Liver (tissue), 9 donors: ENCODE data around the gene ATG5. TPM values are rescaled to one million over a fixed set of nuclear protein-coding genes. Genes with fewer than 3 reads are reported as not detected.

Experiments used
- DNase-seq: peaks from one replicate; pipeline ENCODE4 v3.0.0-alpha.2; 2017; ENCODE audit warnings: low spot score
- H3K27ac ChIP-seq, 2 donors: one replicate each; pipeline ENCODE4 v1.7.0; 2013; ENCODE audit warnings: inconsistent platforms in 2 of 2, low read length in 2 of 2, control low read depth in 1 of 2, low read depth in 1 of 2, mild to moderate bottlenecking in 1 of 2
- H3K27me3 ChIP-seq, 4 donors: one replicate each; pipeline versions ENCODE4 v1.6.1 to v1.7.0; 2013; ENCODE audit warnings: low read length in 3 of 4, inconsistent platforms in 1 of 4, mild to moderate bottlenecking in 1 of 4, moderate library complexity in 1 of 4; ENCODE audit not compliant: control insufficient read depth in 4 of 4, insufficient read depth in 4 of 4
- H3K36me3 ChIP-seq, 4 donors: one replicate each; pipeline versions ENCODE4 v1.6.1 to v1.7.0; 2013; ENCODE audit warnings: low read length in 3 of 4, mild to moderate bottlenecking in 3 of 4, low read depth in 1 of 4, moderate library complexity in 1 of 4; ENCODE audit not compliant: control insufficient read depth in 4 of 4, insufficient read depth in 3 of 4
- H3K4me1 ChIP-seq, 4 donors: one replicate each; pipeline versions ENCODE4 v1.6.1 to v1.7.0; 2013; ENCODE audit warnings: low read length in 3 of 4, mild to moderate bottlenecking in 3 of 4, moderate library complexity in 1 of 4; ENCODE audit not compliant: control insufficient read depth in 4 of 4, insufficient read depth in 4 of 4
- H3K4me3 ChIP-seq, 3 donors: one replicate each; pipeline versions ENCODE4 v1.6.1 to v1.7.0; 2013; ENCODE audit warnings: low read length in 3 of 3, control low read depth in 1 of 3, low read depth in 1 of 3, mild to moderate bottlenecking in 1 of 3
- H3K9ac ChIP-seq, 2 donors: one replicate each; pipeline ENCODE4 v1.7.0; 2013; ENCODE audit warnings: low read length in 2 of 2, mild to moderate bottlenecking in 2 of 2, moderate library complexity in 2 of 2, control low read depth in 1 of 2, low read depth in 1 of 2
- H3K9me3 ChIP-seq, 4 donors: one replicate each; pipeline versions ENCODE4 v1.6.1 to v1.7.0; 2013; ENCODE audit warnings: low read length in 3 of 4; ENCODE audit not compliant: control insufficient read depth in 4 of 4
- EGR1 ChIP-seq, 2 donors: IDR thresholded peaks; 2 replicates each; pipeline ENCODE4 v1.6.1; 2016 to 2018; ENCODE audit warnings: antibody characterized with exemption in 2 of 2, low read depth in 2 of 2
- FOXA1 ChIP-seq: IDR thresholded peaks from 2 replicates; pipeline ENCODE4 v1.6.1; 2016; ENCODE audit warnings: antibody characterized with exemption
- FOXA2 ChIP-seq: IDR thresholded peaks from 2 replicates; pipeline ENCODE4 v1.6.1; 2016; ENCODE audit warnings: antibody characterized with exemption
- GABPA ChIP-seq, 2 donors: IDR thresholded peaks in 1 of 2; conservative IDR thresholded peaks in 1 of 2; 2 replicates each; pipeline ENCODE4 v1.6.1; 2016; ENCODE audit warnings: antibody characterized with exemption in 2 of 2, mild to moderate bottlenecking in 1 of 2, moderate library complexity in 1 of 2
- HNF4A ChIP-seq, 2 donors: conservative IDR thresholded peaks; 2 replicates each; pipeline ENCODE4 v1.6.1; 2016; ENCODE audit warnings: antibody characterized with exemption in 2 of 2, mild to moderate bottlenecking in 2 of 2
- HNF4G ChIP-seq: IDR thresholded peaks from 2 replicates; pipeline ENCODE4 v1.6.1; 2016; ENCODE audit warnings: antibody characterized with exemption
- JUND ChIP-seq, 2 donors: IDR thresholded peaks; 2 replicates each; pipeline ENCODE4 v1.6.1; 2016; ENCODE audit warnings: antibody characterized with exemption in 2 of 2
- NR2F2 ChIP-seq: IDR thresholded peaks from 2 replicates; pipeline ENCODE4 v1.6.1; 2016; ENCODE audit warnings: antibody characterized with exemption
- RAD21 ChIP-seq, 2 donors: IDR thresholded peaks; 2 replicates each; pipeline ENCODE4 v1.6.1; 2016; ENCODE audit warnings: antibody characterized with exemption in 2 of 2, mild to moderate bottlenecking in 2 of 2
- RXRA ChIP-seq, 2 donors: IDR thresholded peaks; 2 replicates each; pipeline ENCODE4 v1.6.1; 2017 to 2018; ENCODE audit warnings: antibody characterized with exemption in 2 of 2, mild to moderate bottlenecking in 1 of 2
- SP1 ChIP-seq: IDR thresholded peaks from 2 replicates; pipeline ENCODE4 v1.6.1; 2018; ENCODE audit warnings: antibody characterized with exemption, mild to moderate bottlenecking
- TAF1 ChIP-seq: conservative IDR thresholded peaks from 2 replicates; pipeline ENCODE4 v1.6.1; 2016; ENCODE audit warnings: antibody characterized with exemption, mild to moderate bottlenecking
- YY1 ChIP-seq: IDR thresholded peaks from 2 replicates; pipeline ENCODE4 v1.6.1; 2016; ENCODE audit warnings: antibody characterized with exemption, mild to moderate bottlenecking
- WGBS: extraction: QIAGEN DNeasy Blood & Tissue Kit; methylation state at CpG from one replicate; pipeline ENCODE4 v1.1.7; 2013; 5-methylcytosine and 5-hydroxymethylcytosine counted together
- polyA plus RNA-seq, 2 donors: library from polyadenylated mRNA; stranded (reverse) in 1 of 2; unstranded in 1 of 2; fragments of 200-250 nt in 1 of 2; fragments of >200 nt in 1 of 2; fragmentation: Nextera tagmentation in 1 of 2; extraction: Ambion mirVana in 1 of 2; gene quantifications; one replicate each; pipeline versions ENCODE4 v1.2.1 to v1.2.3, GENCODE V29; 2013 to 2015
- total RNA-seq, 2 donors: library from RNA; depleted of rRNA; stranded (reverse); fragments of >200 nt; gene quantifications; one replicate each; pipeline ENCODE4 v1.2.3, GENCODE V29; 2014
- TF ChIP-seq, protein P1 (sequence below): IDR thresholded peaks from 2 replicates; pipeline ENCODE4 v1.6.1; 2016; ENCODE audit warnings: antibody characterized with exemption
- TF ChIP-seq, protein P2 (sequence below): IDR thresholded peaks from 2 replicates; pipeline ENCODE4 v1.6.1; 2016; ENCODE audit warnings: antibody characterized with exemption
- TF ChIP-seq, protein P3 (sequence below): IDR thresholded peaks from 2 replicates; pipeline ENCODE4 v1.6.1; 2016; ENCODE audit warnings: antibody characterized with exemption, mild to moderate bottlenecking
- TF ChIP-seq, protein P4 (sequence below): fragments of 150-350 bp; IDR thresholded peaks from 2 replicates; pipeline ENCODE4 v1.5.1; 2017; ENCODE audit warnings: improper control_type of control experiment, low read depth, low read length; ENCODE audit not compliant: missing input control
- TF ChIP-seq, protein P5 (sequence below): IDR thresholded peaks from 2 replicates; pipeline ENCODE4 v1.6.1; 2016; ENCODE audit warnings: antibody characterized with exemption
- donor health status: healthy.
- donor health status: healthy.
- donor health status: healthy.
- donor health status: healthy.
- donor health status: healthy.

The ATG5 gene
- total and polyA plus RNA-seq, 4 donors, result 10.0 to 25.7 (median 19.7) TPM

DNA sequence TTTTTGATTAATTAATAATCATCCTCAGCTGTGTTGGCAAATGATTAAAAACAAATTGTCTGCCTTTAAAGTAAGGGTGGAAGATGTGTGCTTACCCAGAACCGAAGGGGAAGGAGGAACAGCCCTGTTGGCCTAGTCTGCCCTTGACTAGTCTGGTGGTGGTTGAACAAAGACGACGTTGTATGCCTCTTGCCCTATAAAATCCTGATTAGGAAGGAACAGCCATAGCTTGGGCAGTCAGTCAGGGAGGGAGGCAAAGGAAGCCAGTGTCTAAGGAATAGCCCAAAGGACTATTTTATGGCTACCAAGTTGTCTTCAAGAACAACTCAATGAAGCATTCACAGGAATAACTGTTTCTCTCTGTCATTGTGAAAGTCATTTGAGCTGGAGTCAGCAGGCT lies 168.7 kb downstream of the ATG5 start:
- WGBS, result 63% methylated on average over 3 of the region's 3 CpGs
- no peaks in the 10 kb centered on the region for H3K4me1 ChIP-seq
- H3K27ac ChIP-seq, result no peak overlapping the region
- no peak overlapping the region for H3K4me3 ChIP-seq
- DNase-seq, result no peak
- TF ChIP-seq HNF4A (conservative IDR thresholded peaks at IDR 0.05) (no peak), FOXA1 (no peak), YY1 (no peak)
- TF ChIP-seq, protein P1, sequence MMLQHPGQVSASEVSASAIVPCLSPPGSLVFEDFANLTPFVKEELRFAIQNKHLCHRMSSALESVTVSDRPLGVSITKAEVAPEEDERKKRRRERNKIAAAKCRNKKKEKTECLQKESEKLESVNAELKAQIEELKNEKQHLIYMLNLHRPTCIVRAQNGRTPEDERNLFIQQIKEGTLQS, result no peak
- no peaks in the 10 kb centered on the region for H3K36me3 ChIP-seq
- H3K9ac ChIP-seq, result no peak overlapping the region
- no peaks in the 10 kb centered on the region for H3K9me3 ChIP-seq
- H3K27me3 ChIP-seq, result no peaks in the 10 kb centered on the region

DNA sequence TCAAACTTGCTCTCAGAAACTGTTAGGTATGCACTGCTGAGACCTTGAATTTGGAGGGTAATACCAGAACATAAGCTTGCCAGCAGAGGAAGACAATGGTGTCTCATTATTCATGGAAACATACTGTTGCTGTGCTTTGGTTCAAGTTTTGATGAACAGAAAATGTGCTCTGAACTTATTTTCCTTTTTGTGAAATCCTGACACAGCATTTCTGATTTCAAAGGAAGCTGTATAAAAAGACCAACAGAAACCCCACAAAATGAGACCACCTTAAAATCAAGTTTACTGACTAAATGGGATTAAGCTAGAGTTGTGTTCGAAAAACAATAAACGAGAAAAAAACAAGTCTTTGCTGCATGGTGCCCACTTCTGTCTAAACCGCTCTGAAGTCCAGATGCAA lies 169.1 kb downstream of the ATG5 start:
- no peak overlapping the region for H3K4me3 ChIP-seq
- no peaks in the 10 kb centered on the region for H3K4me1 ChIP-seq
- H3K27me3 ChIP-seq, result no peaks in the 10 kb centered on the region
- no peaks in the 10 kb centered on the region for H3K9me3 ChIP-seq
- WGBS, result 91% methylated on average over 3 of the region's 3 CpGs
- DNase-seq, result no peak
- no peaks in the 10 kb centered on the region for H3K36me3 ChIP-seq
- TF ChIP-seq, protein P2, sequence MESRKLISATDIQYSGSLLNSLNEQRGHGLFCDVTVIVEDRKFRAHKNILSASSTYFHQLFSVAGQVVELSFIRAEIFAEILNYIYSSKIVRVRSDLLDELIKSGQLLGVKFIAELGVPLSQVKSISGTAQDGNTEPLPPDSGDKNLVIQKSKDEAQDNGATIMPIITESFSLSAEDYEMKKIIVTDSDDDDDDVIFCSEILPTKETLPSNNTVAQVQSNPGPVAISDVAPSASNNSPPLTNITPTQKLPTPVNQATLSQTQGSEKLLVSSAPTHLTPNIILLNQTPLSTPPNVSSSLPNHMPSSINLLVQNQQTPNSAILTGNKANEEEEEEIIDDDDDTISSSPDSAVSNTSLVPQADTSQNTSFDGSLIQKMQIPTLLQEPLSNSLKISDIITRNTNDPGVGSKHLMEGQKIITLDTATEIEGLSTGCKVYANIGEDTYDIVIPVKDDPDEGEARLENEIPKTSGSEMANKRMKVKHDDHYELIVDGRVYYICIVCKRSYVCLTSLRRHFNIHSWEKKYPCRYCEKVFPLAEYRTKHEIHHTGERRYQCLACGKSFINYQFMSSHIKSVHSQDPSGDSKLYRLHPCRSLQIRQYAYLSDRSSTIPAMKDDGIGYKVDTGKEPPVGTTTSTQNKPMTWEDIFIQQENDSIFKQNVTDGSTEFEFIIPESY, result no peak
- TF ChIP-seq TAF1 (no peak), HNF4A (conservative IDR thresholded peaks at IDR 0.05) (no peak), GABPA (IDR thresholded peaks at IDR 0.05 in 1 of 2, conservative IDR thresholded peaks at IDR 0.05 in 1 of 2) (no peak), NR2F2 (no peak), RXRA (IDR thresholded peaks at IDR 0.05) (no peak), EGR1 (IDR thresholded peaks at IDR 0.05; ENCODE audit: low read depth in 2 of 2) (no peak), FOXA2 (no peak), SP1 (no peak), YY1 (no peak), RAD21 (IDR thresholded peaks at IDR 0.05) (no peak), FOXA1 (no peak), JUND (IDR thresholded peaks at IDR 0.05) (no peak), HNF4G (no peak)
- TF ChIP-seq, protein P3, sequence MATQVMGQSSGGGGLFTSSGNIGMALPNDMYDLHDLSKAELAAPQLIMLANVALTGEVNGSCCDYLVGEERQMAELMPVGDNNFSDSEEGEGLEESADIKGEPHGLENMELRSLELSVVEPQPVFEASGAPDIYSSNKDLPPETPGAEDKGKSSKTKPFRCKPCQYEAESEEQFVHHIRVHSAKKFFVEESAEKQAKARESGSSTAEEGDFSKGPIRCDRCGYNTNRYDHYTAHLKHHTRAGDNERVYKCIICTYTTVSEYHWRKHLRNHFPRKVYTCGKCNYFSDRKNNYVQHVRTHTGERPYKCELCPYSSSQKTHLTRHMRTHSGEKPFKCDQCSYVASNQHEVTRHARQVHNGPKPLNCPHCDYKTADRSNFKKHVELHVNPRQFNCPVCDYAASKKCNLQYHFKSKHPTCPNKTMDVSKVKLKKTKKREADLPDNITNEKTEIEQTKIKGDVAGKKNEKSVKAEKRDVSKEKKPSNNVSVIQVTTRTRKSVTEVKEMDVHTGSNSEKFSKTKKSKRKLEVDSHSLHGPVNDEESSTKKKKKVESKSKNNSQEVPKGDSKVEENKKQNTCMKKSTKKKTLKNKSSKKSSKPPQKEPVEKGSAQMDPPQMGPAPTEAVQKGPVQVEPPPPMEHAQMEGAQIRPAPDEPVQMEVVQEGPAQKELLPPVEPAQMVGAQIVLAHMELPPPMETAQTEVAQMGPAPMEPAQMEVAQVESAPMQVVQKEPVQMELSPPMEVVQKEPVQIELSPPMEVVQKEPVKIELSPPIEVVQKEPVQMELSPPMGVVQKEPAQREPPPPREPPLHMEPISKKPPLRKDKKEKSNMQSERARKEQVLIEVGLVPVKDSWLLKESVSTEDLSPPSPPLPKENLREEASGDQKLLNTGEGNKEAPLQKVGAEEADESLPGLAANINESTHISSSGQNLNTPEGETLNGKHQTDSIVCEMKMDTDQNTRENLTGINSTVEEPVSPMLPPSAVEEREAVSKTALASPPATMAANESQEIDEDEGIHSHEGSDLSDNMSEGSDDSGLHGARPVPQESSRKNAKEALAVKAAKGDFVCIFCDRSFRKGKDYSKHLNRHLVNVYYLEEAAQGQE, result no peak
- TF ChIP-seq, protein P4, sequence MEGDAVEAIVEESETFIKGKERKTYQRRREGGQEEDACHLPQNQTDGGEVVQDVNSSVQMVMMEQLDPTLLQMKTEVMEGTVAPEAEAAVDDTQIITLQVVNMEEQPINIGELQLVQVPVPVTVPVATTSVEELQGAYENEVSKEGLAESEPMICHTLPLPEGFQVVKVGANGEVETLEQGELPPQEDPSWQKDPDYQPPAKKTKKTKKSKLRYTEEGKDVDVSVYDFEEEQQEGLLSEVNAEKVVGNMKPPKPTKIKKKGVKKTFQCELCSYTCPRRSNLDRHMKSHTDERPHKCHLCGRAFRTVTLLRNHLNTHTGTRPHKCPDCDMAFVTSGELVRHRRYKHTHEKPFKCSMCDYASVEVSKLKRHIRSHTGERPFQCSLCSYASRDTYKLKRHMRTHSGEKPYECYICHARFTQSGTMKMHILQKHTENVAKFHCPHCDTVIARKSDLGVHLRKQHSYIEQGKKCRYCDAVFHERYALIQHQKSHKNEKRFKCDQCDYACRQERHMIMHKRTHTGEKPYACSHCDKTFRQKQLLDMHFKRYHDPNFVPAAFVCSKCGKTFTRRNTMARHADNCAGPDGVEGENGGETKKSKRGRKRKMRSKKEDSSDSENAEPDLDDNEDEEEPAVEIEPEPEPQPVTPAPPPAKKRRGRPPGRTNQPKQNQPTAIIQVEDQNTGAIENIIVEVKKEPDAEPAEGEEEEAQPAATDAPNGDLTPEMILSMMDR, result no peak
- TF ChIP-seq, protein P5, sequence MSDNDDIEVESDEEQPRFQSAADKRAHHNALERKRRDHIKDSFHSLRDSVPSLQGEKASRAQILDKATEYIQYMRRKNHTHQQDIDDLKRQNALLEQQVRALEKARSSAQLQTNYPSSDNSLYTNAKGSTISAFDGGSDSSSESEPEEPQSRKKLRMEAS, result no peak
- TF ChIP-seq, protein P1, result no peak
- no peak overlapping the region for H3K9ac ChIP-seq
- no peak overlapping the region for H3K27ac ChIP-seq
